ACHN (cell line): ENCODE measurements around the gene ATP2B2.

Experiments
- DNase-seq: peaks from one replicate; pipeline ENCODE4 v3.0.0-alpha.2; 2015
- in situ Hi-C: cut with HindIII; loops from 2 replicates; pipeline ENCODE4 v1.10.0; 2017; ENCODE audit warnings: low sequenced_read_pairs, low pct_ligation_motif_present, low pct_unique_long_range_greater_than_20kb

The ATP2B2 gene

GRCh38 chr3:10352146-10352911, 153.1 kb downstream of the ATP2B2 start:
- in situ Hi-C loops = no loop called here
- peak; percentile 6 for DNase-seq

- in situ Hi-C loops = no loop called here
- DNase-seq = no peak
These were observed 154.2 kb downstream of the ATP2B2 start for GRCh38 chr3:10351013-10351735.

GRCh38 chr3:10350324-10350985, 154.9 kb downstream of the ATP2B2 start:
- DNase-seq = no peak
- in situ Hi-C loops = no loop called here

- DNase-seq = no peak
These were observed 155.6 kb downstream of the ATP2B2 start for GRCh38 chr3:10349801-10350200.

GRCh38 chr3:10348404-10348721, 157.0 kb downstream of the ATP2B2 start:
- in situ Hi-C loops = no loop called here
- DNase-seq = no peak

More at GRCh38 chr3:10349801-10350200, 155.6 kb downstream of the ATP2B2 start:
- in situ Hi-C loops = no loop called here

- in situ Hi-C loops = no loop called here
- no peak for DNase-seq
These were observed 157.6 kb downstream of the ATP2B2 start for GRCh38 chr3:10347648-10348403.

- DNase-seq = no peak
- in situ Hi-C loops = no loop called here
These were observed 159.5 kb downstream of the ATP2B2 start for GRCh38 chr3:10345911-10346310.

GRCh38 chr3:10344944-10345575, 160.3 kb downstream of the ATP2B2 start:
- no peak for DNase-seq
- in situ Hi-C loops = no loop called here

- peak; percentile 26 for DNase-seq
- in situ Hi-C loops = no loop called here
These were observed 161.0 kb downstream of the ATP2B2 start for GRCh38 chr3:10344147-10344943.

GRCh38 chr3:10343526-10343925, 161.9 kb downstream of the ATP2B2 start:
- no peak for DNase-seq
- in situ Hi-C loops = no loop called here

GRCh38 chr3:10342781-10343180, 162.6 kb downstream of the ATP2B2 start:
- no peak for DNase-seq
- in situ Hi-C loops = no loop called here

- DNase-seq = no peak
- in situ Hi-C loops = no loop called here
These were observed 163.4 kb downstream of the ATP2B2 start for GRCh38 chr3:10341901-10342398.

- no peak for DNase-seq
- in situ Hi-C loops = no loop called here
These were observed 164.9 kb downstream of the ATP2B2 start for GRCh38 chr3:10340476-10340875.

- in situ Hi-C loops = no loop called here
- no peak for DNase-seq
These were observed 165.3 kb downstream of the ATP2B2 start for GRCh38 chr3:10340046-10340445.

GRCh38 chr3:10339376-10339955, 165.9 kb downstream of the ATP2B2 start:
- DNase-seq = no peak
- in situ Hi-C loops = no loop called here

- in situ Hi-C loops = no loop called here
- DNase-seq = no peak
These were observed 166.6 kb downstream of the ATP2B2 start for GRCh38 chr3:10338591-10339353.

GRCh38 chr3:10338164-10338470, 167.3 kb downstream of the ATP2B2 start:
- in situ Hi-C loops = no loop called here
- DNase-seq = no peak
